HG02678 (cell line): ENCODE results near the gene GJC3.
"Not testable (repeated sequence)": the region's sequence is repeated elsewhere in the genome, so short reads cannot be mapped to it uniquely, and the experiment has no call there.

Source experiments
- ATAC-seq: cut with Tn5 transposase; IDR thresholded peaks from one replicate; pipeline ENCODE4 v1.9.1; 2021; ENCODE audit warnings: mild to moderate bottlenecking, moderate library complexity; ENCODE audit not compliant: unreplicated experiment

Gene GJC3, protein sequence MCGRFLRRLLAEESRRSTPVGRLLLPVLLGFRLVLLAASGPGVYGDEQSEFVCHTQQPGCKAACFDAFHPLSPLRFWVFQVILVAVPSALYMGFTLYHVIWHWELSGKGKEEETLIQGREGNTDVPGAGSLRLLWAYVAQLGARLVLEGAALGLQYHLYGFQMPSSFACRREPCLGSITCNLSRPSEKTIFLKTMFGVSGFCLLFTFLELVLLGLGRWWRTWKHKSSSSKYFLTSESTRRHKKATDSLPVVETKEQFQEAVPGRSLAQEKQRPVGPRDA

DNA sequence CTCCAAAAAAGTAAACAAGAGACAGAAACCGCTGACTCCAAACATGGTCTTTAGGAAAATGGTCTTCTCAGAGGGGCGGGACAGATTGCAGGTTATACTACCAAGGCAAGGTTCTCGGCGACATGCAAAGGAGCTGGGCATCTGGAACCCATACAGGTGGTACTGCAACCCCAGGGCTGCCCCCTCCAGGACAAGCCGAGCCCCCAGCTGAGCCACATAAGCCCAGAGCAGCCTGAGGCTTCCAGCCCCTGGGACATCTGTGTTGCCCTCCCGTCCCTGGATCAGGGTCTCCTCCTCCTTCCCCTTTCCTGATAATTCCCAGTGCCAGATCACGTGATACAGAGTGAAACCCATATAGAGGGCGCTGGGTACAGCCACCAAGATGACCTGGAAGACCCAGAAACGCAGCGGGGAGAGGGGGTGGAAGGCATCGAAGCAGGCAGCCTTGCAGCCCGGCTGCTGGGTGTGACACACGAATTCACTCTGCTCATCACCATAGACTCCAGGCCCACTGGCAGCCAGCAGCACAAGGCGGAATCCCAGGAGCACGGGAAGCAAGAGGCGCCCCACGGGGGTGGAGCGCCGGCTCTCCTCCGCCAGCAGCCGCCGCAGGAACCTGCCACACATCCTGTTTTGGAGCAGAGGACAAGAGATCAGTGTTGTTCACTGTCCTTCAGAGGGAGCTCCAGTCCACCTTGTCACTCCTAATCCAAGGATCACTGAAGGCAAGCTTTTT lies at the start of gene GJC3:
Gene GJC3 (minus strand): TSS at position 627 of the 736 bp plus-strand sequence. CDS start 0 bp downstream, at position 627.
- ATAC-seq, result no peak

DNA sequence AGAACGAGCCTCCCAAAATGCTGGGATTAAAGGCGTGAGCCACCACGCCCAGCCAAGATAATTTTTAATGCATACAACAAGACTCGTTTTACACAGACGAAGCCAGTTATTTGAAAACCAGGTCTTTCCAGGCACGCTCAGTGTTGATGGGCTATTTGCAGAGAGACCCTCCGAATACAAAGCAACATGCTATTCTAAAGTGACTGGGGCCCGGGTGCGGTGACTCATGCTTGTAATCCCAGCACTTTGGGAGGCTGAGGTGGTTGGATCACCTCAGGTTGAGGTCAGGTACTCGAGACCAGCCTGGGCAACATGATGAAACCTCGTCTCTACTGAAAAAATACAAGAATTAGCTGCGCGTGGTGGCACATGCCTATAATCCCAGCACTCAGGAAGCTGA lies 47.2 kb upstream of the GJC3 start:
- ATAC-seq, result no peak

DNA sequence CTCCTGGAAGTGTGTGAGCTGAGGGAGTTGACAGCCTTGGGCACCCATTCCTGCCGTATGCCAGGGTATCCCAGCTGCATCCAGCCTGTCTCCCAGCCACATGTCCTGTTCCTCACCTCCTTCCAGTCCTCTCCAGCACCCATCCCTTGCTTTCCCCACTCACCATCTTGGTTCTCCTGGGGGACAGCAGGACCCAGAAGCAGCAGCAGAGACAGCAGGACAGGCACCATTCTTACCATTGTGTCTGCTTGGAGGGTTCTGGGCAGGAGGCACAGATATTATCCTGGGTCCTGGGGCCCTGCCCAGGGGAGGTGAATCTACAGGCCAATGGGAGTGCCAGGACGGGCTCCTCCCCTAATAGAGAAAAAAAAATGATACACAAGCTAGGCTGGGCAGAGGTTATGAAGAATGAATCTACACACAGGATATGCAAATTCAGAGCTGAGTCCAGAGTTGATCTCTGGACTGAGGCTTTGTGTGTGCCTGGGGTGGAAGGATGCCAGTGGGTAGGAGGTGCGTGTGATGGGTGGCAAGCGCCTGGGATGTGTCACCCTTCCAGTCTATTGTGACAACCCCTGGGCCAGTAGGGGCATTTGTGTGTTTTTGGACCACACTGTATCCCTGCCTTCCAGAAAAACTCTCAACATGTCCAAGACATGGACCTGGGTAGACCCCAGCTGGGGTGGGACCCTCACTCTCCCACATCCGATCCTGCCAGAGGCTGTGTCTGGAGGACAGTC lies 46.5 kb upstream of the GJC3 start, which contains the start of gene AZGP1:
Gene AZGP1 (minus strand): TSS at position 250 of the 740 bp plus-strand sequence. CDS start 11 bp downstream, at position 239.
- ATAC-seq, result no peak

DNA sequence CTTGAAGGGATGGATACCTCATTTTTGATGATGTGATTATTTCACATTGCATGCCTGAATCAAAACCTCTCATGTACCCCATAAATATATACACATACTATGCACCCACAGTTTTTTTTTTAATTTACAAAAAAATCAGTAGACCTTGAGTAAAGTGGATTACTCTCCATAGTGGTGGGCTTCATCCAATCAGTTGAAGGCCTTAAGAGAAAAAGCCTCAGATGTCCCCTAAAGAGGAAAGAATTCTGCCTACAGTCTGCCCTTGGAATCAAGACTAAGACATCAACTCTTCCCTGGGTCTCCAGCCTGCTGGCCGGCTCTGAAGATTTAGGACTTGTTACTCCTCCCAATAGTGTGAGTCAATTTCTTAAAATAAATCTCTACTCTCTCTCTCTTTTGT lies 45.3 kb upstream of the GJC3 start:
- no peak for ATAC-seq

DNA sequence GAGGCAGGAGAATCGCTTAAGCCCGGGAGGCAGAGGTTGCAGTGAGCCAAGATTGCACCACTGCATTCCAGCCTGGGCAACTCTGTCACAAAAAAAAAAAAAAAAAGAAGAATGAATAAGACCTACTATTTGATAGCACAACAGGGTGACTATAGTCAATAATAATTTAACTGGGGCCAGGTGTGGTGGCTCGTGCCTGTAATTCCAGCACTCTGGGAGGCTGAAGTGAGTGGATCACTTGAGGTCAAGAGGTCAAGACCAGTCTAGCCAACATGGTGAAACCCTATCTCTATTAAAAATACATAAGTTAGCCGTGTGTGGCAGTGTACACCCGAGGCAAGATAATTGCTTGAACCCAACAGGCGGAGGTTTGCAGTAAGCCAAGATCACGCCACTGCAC lies 44.4 kb upstream of the GJC3 start:
- ATAC-seq, result not testable (repeated sequence)

DNA sequence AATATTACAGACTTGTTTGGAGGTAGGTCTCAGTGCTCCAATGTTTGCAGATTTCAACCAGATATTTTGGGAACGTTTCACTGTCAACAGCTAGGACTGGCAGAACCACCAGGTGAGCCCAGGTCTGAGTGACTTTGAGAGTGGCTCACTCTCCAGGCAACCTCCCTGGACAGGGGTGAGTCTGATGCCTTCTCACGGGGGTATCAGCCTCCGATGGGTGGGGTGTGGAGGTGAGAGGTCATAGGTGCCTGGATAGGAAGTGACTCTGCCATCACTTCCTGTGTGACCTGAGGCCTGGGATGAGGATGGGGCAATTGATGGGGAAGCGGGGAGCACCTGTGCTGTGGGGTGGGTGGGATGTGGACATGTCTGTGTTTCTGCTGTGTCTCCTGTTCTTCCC lies 41.8 kb upstream of the GJC3 start:
- ATAC-seq, result no peak

DNA sequence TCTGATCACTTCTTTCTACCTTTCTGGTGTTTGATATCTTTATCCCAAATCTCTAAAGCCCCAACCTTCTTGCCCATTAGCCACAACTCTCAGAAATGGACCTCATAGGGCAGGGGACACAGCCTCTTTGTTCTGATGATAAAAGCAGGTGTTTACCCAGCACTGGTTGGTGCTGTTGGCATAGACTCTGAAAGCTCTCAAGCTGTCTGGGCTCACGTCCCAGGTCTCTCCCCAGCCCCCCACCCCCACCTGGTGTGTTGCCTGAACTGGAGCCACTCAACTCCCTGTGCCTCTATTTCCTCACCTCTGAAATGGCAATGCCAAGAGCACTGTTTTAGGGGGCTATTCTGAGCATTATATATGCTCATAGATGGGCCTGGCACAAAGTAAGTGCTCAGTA lies 40.4 kb upstream of the GJC3 start:
- not testable (repeated sequence) for ATAC-seq

DNA sequence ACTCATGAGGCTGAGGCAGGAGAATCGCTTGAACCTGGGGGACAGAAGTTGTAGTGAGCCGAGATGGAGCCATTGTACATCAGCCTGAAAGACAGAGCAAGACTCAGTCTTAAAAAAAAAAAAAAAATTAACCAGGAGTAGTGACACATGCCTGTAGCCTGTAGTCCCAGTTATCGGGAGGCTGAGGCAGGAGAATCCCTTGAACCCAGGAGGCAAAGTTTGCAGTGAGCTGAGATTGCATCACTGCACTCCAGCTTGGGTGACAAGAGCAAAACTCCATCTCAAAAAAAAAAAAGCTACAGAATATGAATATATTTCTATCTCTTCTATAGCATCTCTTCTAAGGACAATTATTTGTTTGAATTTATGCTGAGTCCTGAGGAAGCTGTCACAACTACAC lies 39.9 kb upstream of the GJC3 start:
- ATAC-seq, result no peak

DNA sequence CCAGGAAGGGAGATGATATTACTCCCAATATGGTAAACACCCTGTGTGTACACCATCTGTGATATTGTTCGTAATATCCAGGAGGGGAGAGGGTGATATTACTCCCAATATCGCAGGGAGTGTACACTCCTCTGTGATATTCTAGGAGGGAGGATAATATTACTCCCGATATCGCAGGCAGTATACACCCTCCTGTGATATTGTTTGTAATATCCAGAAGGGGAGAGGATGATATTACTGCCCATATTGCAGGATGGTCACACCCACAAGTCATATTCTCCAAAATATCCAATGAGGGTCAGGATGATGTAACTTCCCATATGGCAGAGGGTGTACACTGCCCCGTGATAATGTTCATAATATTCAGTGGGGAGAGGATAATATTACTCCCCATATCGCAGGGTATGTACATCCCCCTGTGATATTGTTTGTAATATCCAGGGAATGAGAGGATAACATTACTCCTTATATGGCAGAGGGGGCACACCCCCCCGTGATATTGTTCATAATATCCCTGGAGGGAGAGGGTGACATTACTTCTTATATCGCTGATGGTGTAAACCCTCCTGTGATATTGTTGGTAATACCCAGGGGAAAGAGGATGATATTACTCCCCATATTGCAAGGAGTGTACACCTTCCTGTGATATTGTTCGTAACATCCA lies 29.3 kb upstream of the GJC3 start:
- ATAC-seq, result no peak

DNA sequence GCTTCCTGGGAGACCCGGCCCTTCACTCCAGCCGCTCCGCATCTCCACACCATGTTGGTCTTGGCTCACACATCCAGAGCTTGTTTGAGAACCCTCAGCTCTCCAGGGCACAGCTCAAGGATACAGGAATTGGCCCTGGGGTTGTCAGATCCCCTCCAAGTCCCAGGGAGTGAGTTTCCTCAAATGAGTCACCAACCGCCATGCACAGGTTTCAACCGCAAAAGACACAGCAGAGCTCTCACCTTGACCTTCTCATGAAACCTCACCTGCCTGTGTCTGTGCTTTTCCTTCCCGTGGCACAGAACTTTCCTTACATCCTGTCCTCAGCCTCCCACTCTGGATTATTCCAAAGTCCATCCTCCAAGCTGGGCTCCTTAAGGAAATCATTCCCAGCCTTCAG lies 25.8 kb upstream of the GJC3 start:
- no peak for ATAC-seq

DNA sequence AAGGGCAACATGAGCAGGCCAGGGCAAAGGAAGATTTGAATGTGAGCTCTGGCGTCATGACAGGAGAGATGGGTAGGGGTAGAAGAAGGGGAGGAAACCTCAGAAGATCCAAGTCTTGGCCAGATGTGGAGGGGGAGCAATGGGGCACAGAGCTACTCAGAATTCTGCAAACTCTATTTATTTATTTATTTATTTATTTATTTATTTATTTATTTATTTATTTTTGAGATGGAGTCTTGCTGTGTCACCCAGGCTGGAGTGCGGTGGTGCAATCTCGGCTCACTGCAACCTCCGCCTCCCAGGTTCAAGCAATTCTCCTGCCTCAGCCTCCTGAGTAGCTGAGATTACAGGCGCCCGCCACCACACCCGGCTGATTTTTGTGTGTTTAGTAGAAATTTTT lies 25.2 kb upstream of the GJC3 start:
- not testable (repeated sequence) for ATAC-seq

DNA sequence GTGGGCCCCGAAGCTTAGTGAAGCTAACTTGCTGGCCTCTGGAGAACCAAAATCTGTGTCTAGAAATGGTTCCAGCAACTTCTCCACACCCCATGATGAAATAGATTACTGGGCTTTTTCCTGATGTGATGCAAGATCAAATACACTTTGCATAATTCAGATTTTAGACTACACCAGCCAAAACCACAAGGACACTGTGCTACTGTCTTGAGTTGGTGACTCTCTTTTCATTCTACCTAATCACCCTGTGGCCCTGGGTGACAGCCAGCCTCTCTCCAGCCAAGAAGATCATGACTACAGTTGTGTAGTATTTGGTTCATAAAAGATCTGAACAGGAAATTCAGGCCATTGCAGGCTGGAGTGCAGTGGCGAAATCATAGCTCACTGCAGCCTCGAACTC lies 24.2 kb upstream of the GJC3 start:
- ATAC-seq, result no peak

DNA sequence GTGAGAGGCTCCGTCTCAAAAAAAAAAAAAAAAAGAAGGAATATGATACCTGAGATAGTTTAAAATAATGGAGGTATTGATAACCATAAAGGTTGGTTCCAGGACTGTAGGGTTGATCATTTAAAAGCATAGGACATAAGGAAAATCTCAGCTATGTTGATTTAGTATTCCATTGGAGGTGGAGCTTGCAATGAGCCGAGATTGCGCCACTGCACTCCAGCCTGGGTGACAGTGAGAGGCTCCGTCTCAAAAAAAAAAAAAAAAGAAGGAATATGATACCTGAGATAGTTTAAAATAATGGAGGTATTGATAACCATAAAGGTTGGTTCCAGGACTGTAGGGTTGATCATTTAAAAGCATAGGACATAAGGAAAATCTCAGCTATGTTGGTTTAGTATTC lies 23.2 kb upstream of the GJC3 start:
- not testable (repeated sequence) for ATAC-seq

DNA sequence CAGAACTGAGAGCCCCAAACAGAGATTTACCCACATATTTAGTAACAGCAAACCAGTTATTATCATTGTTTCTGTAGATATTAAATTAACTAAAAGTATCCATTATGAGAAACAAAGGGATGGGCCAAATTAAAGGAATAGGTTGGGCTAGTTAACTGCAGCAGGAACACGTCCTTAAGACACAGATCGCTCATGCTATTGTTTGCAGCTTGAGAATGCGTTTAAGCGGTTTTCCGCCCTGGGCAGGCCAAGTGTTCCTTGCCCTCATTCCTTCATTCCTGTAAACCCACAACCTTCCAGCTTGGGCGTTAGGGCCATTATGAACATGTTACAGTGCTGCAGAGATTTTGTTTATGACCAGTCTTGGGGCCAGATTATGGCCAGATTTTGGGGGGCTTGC lies 21.4 kb upstream of the GJC3 start:
- not testable (repeated sequence) for ATAC-seq

DNA sequence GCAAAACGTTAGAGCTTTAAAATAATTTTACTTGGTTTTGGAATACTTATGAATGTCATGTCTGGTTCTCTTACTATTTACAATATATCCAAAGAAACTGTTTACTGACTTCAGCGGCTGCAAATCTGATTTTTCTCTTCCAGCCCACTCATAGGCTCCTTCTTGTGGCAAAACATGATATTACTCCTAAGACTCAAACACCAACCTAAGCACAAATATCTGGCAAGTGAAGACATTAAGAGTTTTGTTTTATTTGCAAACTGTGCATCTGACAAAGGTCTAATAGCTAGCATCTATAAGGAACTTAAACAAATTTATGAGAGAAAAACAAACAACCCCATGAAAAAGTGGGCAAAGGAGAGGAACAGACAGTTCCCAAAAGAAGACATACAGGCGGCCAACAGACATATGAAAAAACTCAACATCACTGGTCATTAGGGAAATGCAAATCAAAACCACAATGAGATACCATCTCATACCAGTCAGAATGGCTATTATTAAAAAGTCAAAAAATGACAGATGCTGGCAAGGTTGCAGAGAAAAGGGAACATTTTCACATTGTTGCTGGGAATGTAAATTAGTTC lies 20.3 kb upstream of the GJC3 start:
- no peak for ATAC-seq

DNA sequence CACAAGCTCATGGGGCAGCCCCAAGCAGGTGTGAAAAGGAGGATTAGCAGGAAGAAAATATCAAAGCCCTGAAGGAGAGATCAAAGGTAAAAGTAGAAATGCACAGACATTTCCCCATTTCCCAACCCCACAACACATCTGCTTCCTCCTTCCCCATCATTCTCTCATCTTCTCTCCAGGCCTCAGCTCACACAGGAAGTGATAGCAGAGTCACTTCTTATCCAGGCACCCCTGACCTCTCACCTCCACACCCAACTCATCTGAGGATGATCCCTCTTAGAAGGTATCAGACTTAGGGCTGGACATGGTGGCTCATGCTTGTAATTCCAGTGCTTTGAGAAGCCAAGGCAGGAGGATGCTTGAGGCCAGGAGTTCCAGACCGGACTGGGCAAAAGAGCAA lies 18.2 kb upstream of the GJC3 start:
- no peak for ATAC-seq

DNA sequence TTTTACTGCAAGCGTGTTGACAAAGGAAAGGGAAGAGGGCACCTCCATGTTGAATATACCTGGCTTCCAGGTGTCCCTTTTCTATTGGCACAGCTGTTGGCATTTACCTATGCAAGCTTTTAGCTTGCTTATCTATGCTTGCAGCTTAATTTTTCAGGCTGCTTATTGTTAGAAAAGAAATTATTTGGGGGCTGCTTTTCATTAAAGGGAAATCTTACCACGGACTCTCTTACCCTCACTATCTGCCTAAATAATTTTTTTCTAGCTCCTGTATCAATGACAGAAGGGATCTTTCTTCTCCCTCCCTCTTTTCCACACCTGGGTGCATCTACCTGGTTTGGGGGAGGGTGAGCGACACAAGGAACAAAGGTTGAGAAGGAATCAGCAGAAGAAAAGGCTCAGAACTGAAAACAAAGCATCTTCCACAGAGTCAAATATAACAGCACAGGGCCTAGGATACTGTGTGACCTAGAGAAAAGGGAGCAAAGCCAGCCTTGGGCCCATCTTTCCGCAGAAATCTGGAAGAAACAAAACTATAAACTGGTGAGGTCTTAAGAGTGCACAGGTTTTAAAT lies 15.2 kb upstream of the GJC3 start:
- ATAC-seq, result no peak

DNA sequence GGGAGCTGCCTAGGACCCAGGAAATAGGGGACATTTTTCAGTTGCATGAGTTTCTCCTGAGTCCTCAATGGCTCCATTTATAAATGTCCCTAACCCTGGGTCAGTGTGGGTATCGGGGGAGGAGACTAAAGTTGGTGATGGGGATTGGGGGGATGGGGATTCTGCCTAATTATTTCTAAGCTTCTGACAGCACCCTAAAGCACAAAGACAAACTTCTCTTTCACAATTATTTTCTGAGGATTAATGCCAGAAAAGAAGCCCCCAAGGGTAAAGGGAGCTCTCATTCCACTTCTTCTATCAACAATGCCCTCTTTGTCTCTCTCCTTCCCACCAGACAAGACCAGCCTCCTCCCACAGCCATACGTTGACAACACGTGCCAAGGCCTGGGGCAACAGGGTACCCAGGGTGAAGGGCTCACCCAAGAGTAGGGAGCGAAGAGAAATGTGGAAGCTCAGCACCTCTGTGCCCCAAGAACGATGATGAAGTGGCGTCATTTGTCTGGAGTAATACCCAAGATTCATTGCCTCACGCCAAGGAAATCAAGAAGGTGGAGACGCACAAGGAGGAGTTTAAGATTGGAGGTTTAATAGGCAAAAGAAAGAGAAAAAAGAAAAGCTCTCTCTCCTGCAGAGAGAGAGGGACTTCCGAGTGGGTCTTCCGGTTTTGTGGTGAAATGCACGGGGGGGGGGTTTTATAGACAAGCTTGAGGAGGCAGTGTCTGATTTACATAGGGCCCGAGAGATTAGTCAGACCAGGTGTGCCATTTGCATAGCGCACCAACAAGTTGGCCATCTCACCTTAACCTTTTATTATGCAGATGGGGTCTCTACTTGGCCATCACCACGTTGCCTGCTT lies 14.4 kb upstream of the GJC3 start:
- no peak for ATAC-seq

DNA sequence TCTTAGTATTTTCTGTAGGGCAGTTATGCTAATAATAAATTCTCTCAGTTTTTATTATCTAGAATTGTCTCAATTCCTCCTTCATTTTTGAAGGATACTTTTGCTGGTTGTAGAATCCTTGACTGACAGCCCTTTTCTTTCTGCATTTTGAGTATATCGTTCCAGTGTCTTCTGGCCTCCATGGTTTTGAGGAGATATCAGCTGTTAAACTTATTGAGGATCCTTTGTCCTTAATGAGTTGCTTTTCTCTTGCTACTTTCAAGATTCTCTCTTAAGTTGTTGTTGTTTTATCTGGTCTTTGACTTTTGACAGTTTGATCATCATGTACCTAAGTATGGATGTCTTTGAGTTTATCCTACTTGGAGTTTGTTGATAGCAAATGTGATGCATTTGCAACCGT lies 8.9 kb upstream of the GJC3 start:
- no peak for ATAC-seq

DNA sequence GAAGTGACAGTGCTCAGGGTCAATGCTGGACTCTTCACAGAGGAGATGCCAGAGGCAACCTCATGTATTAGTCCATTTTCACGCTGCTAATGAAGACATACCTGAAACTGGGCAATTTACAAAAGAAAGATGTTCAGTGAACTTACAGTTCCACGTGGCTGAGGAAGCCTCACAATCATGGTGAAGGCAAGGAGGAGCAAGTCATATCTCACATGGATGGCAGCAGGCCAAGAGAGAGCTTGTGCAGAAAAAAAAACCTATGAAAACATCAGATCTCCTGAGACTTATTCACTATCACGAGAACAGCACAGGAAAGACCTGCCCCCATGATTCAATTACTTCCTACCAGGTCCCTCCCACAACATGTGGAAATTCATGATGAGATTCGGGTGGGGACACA lies 5.6 kb upstream of the GJC3 start:
- ATAC-seq, result not testable (repeated sequence)
